ENCODE data around the gene CDKL1.

- no peak for TF ChIP-seq CTCF (IDR thresholded peaks at IDR 0.05)
- TF ChIP-seq POLR2A (IDR thresholded peaks at IDR 0.05) = no peak
Measured at GRCh38 chr14:50342221-50343078, 54.2 kb downstream of the CDKL1 start.

Measured in lower leg skin (tissue), 3 donors.